Gastrocnemius medialis (tissue), 4 donors: ENCODE data around the gene DYNLRB1. TPM values are rescaled to one million over a fixed set of nuclear protein-coding genes. Genes with fewer than 3 reads are reported as not detected.

Experiments used
- ATAC-seq, 2 donors: fragments of 150-250 bp; one replicate each; pipeline ENCODE4 v1.9.1; 2016
- DNase-seq, 2 donors: peaks; one replicate each; pipeline ENCODE4 v3.0.0-alpha.2; 2019
- H3K27ac ChIP-seq, 4 donors: fragments of 200-600 bp; sonication (generic); 1 replicate in 1 of 4; 2 replicates in 3 of 4; pipeline ENCODE4 v1.5.1; 2016 to 2018; ENCODE audit warnings: mild to moderate bottlenecking in 2 of 4, moderate library complexity in 1 of 4
- H3K27me3 ChIP-seq, 3 donors: fragments of 200-600 bp; sonication (generic) in 2 of 3; 1 replicate in 1 of 3; 2 replicates in 2 of 3; pipeline versions ENCODE4 v1.5.1 to v1.6.0; 2016 to 2019; ENCODE audit warnings: mild to moderate bottlenecking in 1 of 3, moderate library complexity in 1 of 3
- H3K36me3 ChIP-seq, 2 donors: fragments of 200-600 bp; sonication (generic) in 1 of 2; one replicate each; pipeline ENCODE4 v1.5.1; 2017 to 2018
- H3K4me1 ChIP-seq, 2 donors: fragments of 200-600 bp; sonication (generic) in 1 of 2; one replicate each; pipeline ENCODE4 v1.5.1; 2016 to 2017; ENCODE audit warnings: mild to moderate bottlenecking in 2 of 2
- H3K4me3 ChIP-seq, 4 donors: fragments of 200-600 bp; sonication (generic) in 3 of 4; 1 replicate in 1 of 4; 2 replicates in 3 of 4; pipeline ENCODE4 v1.5.1; 2016 to 2019; ENCODE audit warnings: mild to moderate bottlenecking in 2 of 4
- H3K9me3 ChIP-seq, 3 donors: fragments of 200-600 bp; sonication (generic) in 2 of 3; 1 replicate in 1 of 3; 2 replicates in 2 of 3; pipeline ENCODE4 v1.5.1; 2016 to 2019
- POLR2A ChIP-seq, 2 donors: fragments of 450-650 bp; IDR thresholded peaks; one replicate each; pipeline ENCODE4 v1.6.1; 2017; ENCODE audit warnings: antibody characterized with exemption in 2 of 2, mild to moderate bottlenecking in 2 of 2, moderate library complexity in 2 of 2
- in situ Hi-C, 4 donors: fragments of 200-750 bp; cut with MboI; loops; one replicate each; pipeline versions ENCODE4 v1.15.0 to v1.8.0; 2017; ENCODE audit warnings: low sequenced_read_pairs in 4 of 4
- intact Hi-C: fragments of 100-400 bp; cut with DNase I; formaldehyde crosslinking; loops from one replicate; pipeline ENCODE4 v1.15.1; 2023; ENCODE audit warnings: low total_unique reads
- total RNA-seq, 4 donors: library from RNA; depleted of rRNA; stranded (reverse); fragments of >200 nt; gene quantifications; one replicate each; pipeline versions ENCODE4 v1.1.0 to v1.2.3, GENCODE V29; 2016
- TF ChIP-seq, protein P1 (sequence below), 5 experiments: fragments of 450-650 bp in 3 of 5; fragments of 200-600 bp in 2 of 5; sonication (generic) in 2 of 5; IDR thresholded peaks in 4 of 5; conservative IDR thresholded peaks in 1 of 5; 1 replicate in 4 of 5; 2 replicates in 1 of 5; pipeline ENCODE4 v1.5.1; 2016 to 2019; ENCODE audit warnings: antibody characterized with exemption in 5 of 5, mild to moderate bottlenecking in 3 of 5, moderate library complexity in 3 of 5

Gene DYNLRB1
- total RNA-seq, 4 donors from 2014 or later: 115 to 216 (median 142) TPM

DNA sequence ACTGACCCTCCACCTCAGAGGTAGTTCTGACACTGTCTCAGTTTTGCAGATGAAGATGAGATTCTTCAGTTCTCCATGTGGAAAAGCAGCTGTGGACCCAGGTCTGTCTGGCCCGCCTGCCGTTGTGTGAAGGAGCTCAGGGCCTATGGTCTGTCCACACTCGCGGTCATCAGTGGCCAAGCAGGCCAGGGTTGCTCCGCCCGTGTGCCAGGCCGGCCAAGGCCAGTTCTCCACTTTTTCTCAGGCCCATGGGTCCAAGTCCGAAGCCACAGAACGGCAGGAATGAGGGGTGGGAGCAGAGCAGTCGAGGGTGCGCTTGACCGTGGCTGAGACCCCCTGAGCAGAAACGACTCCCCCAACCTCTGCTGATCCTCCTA is 33.7 kb downstream of the DYNLRB1 start:
- no peak for TF ChIP-seq POLR2A (IDR thresholded peaks at IDR 0.05)
- TF ChIP-seq, protein P1, sequence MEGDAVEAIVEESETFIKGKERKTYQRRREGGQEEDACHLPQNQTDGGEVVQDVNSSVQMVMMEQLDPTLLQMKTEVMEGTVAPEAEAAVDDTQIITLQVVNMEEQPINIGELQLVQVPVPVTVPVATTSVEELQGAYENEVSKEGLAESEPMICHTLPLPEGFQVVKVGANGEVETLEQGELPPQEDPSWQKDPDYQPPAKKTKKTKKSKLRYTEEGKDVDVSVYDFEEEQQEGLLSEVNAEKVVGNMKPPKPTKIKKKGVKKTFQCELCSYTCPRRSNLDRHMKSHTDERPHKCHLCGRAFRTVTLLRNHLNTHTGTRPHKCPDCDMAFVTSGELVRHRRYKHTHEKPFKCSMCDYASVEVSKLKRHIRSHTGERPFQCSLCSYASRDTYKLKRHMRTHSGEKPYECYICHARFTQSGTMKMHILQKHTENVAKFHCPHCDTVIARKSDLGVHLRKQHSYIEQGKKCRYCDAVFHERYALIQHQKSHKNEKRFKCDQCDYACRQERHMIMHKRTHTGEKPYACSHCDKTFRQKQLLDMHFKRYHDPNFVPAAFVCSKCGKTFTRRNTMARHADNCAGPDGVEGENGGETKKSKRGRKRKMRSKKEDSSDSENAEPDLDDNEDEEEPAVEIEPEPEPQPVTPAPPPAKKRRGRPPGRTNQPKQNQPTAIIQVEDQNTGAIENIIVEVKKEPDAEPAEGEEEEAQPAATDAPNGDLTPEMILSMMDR (IDR thresholded peaks at IDR 0.05 in 4 of 5, conservative IDR thresholded peaks at IDR 0.05 in 1 of 5): no peak
- no peak overlapping the region for H3K27ac ChIP-seq
- DNase-seq (no peak), ATAC-seq (no peak)
- intact Hi-C loops (no loop called here), in situ Hi-C loops (loop anchor here in 1 of 4 donors (25.0 kb wide), 1 partner anchor 162 kb away; the partner anchor contains the start of gene TP53INP2)
- peaks cover 0 to 5% of the 10 kb centered on the region in 2 donors for H3K4me1 ChIP-seq
- H3K9me3 ChIP-seq: no peaks in the 10 kb centered on the region
- no peak overlapping the region for H3K4me3 ChIP-seq
- no peaks in the 10 kb centered on the region for H3K36me3 ChIP-seq
- no peaks in the 10 kb centered on the region for H3K27me3 ChIP-seq

DNA sequence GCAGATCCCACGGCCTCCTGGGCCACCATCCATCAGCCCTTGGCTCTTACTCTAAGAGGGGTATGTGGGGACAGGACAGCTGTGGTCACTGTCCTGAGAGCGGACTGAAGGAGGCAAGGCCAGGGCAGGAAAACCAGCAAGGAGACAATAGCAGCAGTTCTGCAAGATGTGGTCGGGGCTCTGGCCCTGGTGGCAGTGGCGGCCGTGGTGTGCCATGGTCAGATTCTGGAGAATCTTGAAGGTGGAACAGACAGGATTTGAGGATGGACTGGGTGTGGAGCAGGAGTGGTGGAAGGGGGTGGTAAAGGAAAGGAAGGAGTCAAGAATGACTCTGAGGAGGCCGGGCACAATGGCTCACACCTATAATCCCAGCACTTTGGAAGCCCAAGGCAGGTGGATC is 36.3 kb downstream of the DYNLRB1 start:
- in situ Hi-C loops (no loop called here), intact Hi-C loops (no loop called here)
- H3K4me3 ChIP-seq: no peak overlapping the region
- no peak for ATAC-seq
- no peaks in the 10 kb centered on the region for H3K27me3 ChIP-seq
- H3K36me3 ChIP-seq: no peaks in the 10 kb centered on the region
- no peaks in the 10 kb centered on the region for H3K9me3 ChIP-seq
- no peak overlapping the region for H3K27ac ChIP-seq
- H3K4me1 ChIP-seq: peaks cover 0 to 5% of the 10 kb centered on the region in 2 donors
- no peak for TF ChIP-seq POLR2A (IDR thresholded peaks at IDR 0.05)
- TF ChIP-seq, protein P1 (IDR thresholded peaks at IDR 0.05 in 4 of 5, conservative IDR thresholded peaks at IDR 0.05 in 1 of 5): no peak
- no peak for DNase-seq

- H3K27ac ChIP-seq: peak overlapping the region; percentile 25 to 59 (median 36)
- TF ChIP-seq, protein P1 (IDR thresholded peaks at IDR 0.05 in 4 of 5, conservative IDR thresholded peaks at IDR 0.05 in 1 of 5): no peak
- no peak for TF ChIP-seq POLR2A (IDR thresholded peaks at IDR 0.05)
- H3K36me3 ChIP-seq: no peaks in the 10 kb centered on the region
- peaks cover 5% of the 10 kb centered on the region in 2 donors for H3K4me1 ChIP-seq
- no peaks in the 10 kb centered on the region for H3K9me3 ChIP-seq
- H3K4me3 ChIP-seq: no peak overlapping the region
- DNase-seq: no peak
- intact Hi-C loops (no loop called here), in situ Hi-C loops (no loop called here)
- ATAC-seq: peak in 1 of 2 donors; percentile 34
- H3K27me3 ChIP-seq: no peaks in the 10 kb centered on the region
Measured at GRCh38 chr20:34553366-34553867, 37.2 kb downstream of the DYNLRB1 start.

DNA sequence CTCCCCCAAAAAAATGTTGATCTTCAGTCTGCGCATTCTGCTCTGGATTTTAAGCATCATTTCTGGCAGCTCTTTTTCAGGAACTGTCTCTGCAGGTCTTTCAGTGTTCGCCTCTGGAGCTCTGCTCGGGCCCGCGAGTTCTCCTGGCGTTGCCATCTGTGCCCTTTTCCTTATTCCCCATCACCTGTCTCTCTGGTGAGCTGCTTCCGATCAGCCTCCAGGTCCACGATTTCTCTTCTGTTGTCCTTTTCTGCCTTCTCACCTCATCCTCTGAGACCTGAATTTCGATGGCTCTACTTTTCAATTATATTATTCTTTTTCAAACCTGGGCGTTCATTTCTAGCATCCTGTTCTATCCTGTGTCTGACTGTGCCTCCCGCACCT is 41.7 kb downstream of the DYNLRB1 start:
- H3K4me3 ChIP-seq: peak overlapping the region; percentile 65 to 97 (median 85)
- ATAC-seq: peak in 1 of 2 donors; percentile 7
- in situ Hi-C loops: no loop called here
- peaks cover 5% of the 10 kb centered on the region in 2 donors for H3K4me1 ChIP-seq
- H3K27ac ChIP-seq: peak overlapping the region; percentile 81 to 90 (median 86)
- intact Hi-C loops: loop anchor here (1.0 kb wide), 1 partner anchor 146 kb away; the partner anchor contains the start of gene TP53INP2
- H3K36me3 ChIP-seq: no peaks in the 10 kb centered on the region
- H3K9me3 ChIP-seq: no peaks in the 10 kb centered on the region
- TF ChIP-seq, protein P1 (IDR thresholded peaks at IDR 0.05 in 4 of 5, conservative IDR thresholded peaks at IDR 0.05 in 1 of 5): no peak
- no peak for TF ChIP-seq POLR2A (IDR thresholded peaks at IDR 0.05)
- no peak for DNase-seq
- no peaks in the 10 kb centered on the region for H3K27me3 ChIP-seq
